OCI-LY1 (cell line): ENCODE results near the gene DBH.

ENCODE experiments used
- CTCF ChIP-seq: fragments of 200-600 bp; sonication (generic), shearing (Covaris generic); IDR thresholded peaks from 2 replicates; pipeline ENCODE4 v1.5.1; 2017; ENCODE audit warnings: mild to moderate bottlenecking, antibody characterized with exemption, low read length, moderate library complexity, mixed read lengths
- EZH2 ChIP-seq: fragments of 200-600 bp; sonication (generic), shearing (Covaris generic); IDR thresholded peaks from 2 replicates; pipeline ENCODE4 v1.8.0; 2017; ENCODE audit warnings: borderline replicate concordance, mixed run types, mild to moderate bottlenecking, antibody characterized with exemption, low read length, moderate library complexity, mixed read lengths

GRCh38 chr9:133691191-133691590 lies 55.0 kb downstream of the DBH start:
- TF ChIP-seq CTCF (no peak), EZH2 (no peak)
